Upper lobe of left lung (tissue), 6 donors: ENCODE data around the gene TAPBP. TPM values are rescaled to one million over a fixed set of nuclear protein-coding genes. Genes with fewer than 3 reads are reported as not detected.

Experiments
- ATAC-seq, 2 donors: fragments of 200-7000 bp; cut with Tn5 transposase; one replicate each; pipeline ENCODE4 v1.9.1; 2022; ENCODE audit warnings: mild to moderate bottlenecking in 2 of 2, moderate library complexity in 2 of 2; ENCODE audit not compliant: low FRiP score in 2 of 2
- DNase-seq, 2 donors: peaks; one replicate each; pipeline ENCODE4 v3.0.0-alpha.2; 2019 to 2020
- H3K27ac ChIP-seq, 4 donors: fragments of 200-600 bp; sonication (generic); one replicate each; pipeline ENCODE4 v1.5.1; 2016 to 2019
- H3K27me3 ChIP-seq, 4 donors: fragments of 200-600 bp; sonication (generic); one replicate each; pipeline ENCODE4 v1.5.1; 2017 to 2019
- H3K36me3 ChIP-seq, 4 donors: fragments of 200-600 bp; sonication (generic); one replicate each; pipeline ENCODE4 v1.5.1; 2016 to 2019
- H3K4me1 ChIP-seq, 4 donors: fragments of 200-600 bp; sonication (generic); one replicate each; pipeline ENCODE4 v1.5.1; 2018 to 2019
- H3K4me3 ChIP-seq, 4 donors: fragments of 200-600 bp; sonication (generic); one replicate each; pipeline ENCODE4 v1.5.1; 2017 to 2019; ENCODE audit warnings: mild to moderate bottlenecking in 2 of 4, moderate library complexity in 1 of 4
- H3K9me3 ChIP-seq, 4 donors: fragments of 200-600 bp; sonication (generic); one replicate each; pipeline ENCODE4 v1.5.1; 2018 to 2019
- CTCF ChIP-seq, 6 experiments: fragments of 450-650 bp in 4 of 6; fragments of 200-600 bp in 2 of 6; sonication (generic) in 2 of 6; IDR thresholded peaks; one replicate each; pipeline ENCODE4 v1.5.1; 2016 to 2019; ENCODE audit warnings: antibody characterized with exemption in 6 of 6
- EP300 ChIP-seq, 4 donors: sonication (generic); formaldehyde crosslinking; IDR thresholded peaks; one replicate each; pipeline ENCODE4 v1.5.1; 2017; ENCODE audit warnings: antibody characterized with exemption in 4 of 4, control low read depth in 2 of 4
- POLR2A ChIP-seq, 4 donors: fragments of 450-650 bp; IDR thresholded peaks; one replicate each; pipeline ENCODE4 v1.5.1; 2016 to 2017; ENCODE audit warnings: antibody characterized with exemption in 4 of 4, mild to moderate bottlenecking in 2 of 4
- POLR2AphosphoS5 ChIP-seq, 2 donors: sonication (generic); formaldehyde crosslinking; IDR thresholded peaks; one replicate each; pipeline ENCODE4 v1.5.1; 2017; ENCODE audit warnings: antibody characterized with exemption in 2 of 2
- WGBS, 2 donors: methylation state at CpG; one replicate each; pipeline ENCODE4 v1.1.5; 2017 to 2018; 5-methylcytosine and 5-hydroxymethylcytosine counted together
- total RNA-seq, 6 donors: library from RNA; depleted of rRNA in 4 of 6; stranded (reverse); fragments of >200 nt in 4 of 6; gene quantifications; one replicate each; pipeline versions ENCODE4 v1.1.0 to v1.2.1, GENCODE V29; 2016 to 2021
- donor health status: DM: no; HTN: no; CAD: no; lungs with moderate emphysema.
- donor health status: DM: no; HTN: yes; CAD: no; lungs with severe emphysema.

Gene TAPBP
- total RNA-seq, 6 donors from 2014 or later = 131 to 310 (median 221) TPM

GRCh38 chr6:33305052-33305451 is 8.8 kb downstream of the TAPBP start:
- no peaks in the 10 kb centered on the region for H3K27me3 ChIP-seq
- peaks cover 9 to 60% (median 40%) of the 10 kb centered on the region in 4 donors for H3K36me3 ChIP-seq
- TF ChIP-seq POLR2AphosphoS5 (IDR thresholded peaks at IDR 0.05) = no peak
- no peak overlapping the region for H3K4me3 ChIP-seq
- H3K4me1 ChIP-seq = peaks cover 12 to 43% (median 14%) of the 10 kb centered on the region in 4 donors
- WGBS, 2 donors = 87 to 92% methylated on average over 8 of the region's 8 CpGs
- no peak for ATAC-seq
- no peak for DNase-seq
- no peak overlapping the region for H3K27ac ChIP-seq
- H3K9me3 ChIP-seq = no peaks in the 10 kb centered on the region

- no peak for ATAC-seq
- peaks cover 13 to 49% (median 17%) of the 10 kb centered on the region in 4 donors for H3K4me1 ChIP-seq
- H3K9me3 ChIP-seq = no peaks in the 10 kb centered on the region
Measured at GRCh38 chr6:33304216-33304615, 9.7 kb downstream of the TAPBP start.

GRCh38 chr6:33301877-33302276 is 12.0 kb downstream of the TAPBP start:
- 89 to 95% methylated on average over 3 of the region's 3 CpGs for WGBS, 2 donors
- Histone ChIP-seq H3K4me3 (no peak overlapping the region), H3K27ac (no peak overlapping the region), H3K27me3 (no peaks in the 10 kb centered on the region), H3K36me3 (peaks cover 9 to 42% (median 38%) of the 10 kb centered on the region in 4 donors), H3K4me1 (peaks cover 20 to 61% (median 25%) of the 10 kb centered on the region in 4 donors), H3K9me3 (no peaks in the 10 kb centered on the region)
- no peak for TF ChIP-seq EP300 (IDR thresholded peaks at IDR 0.05)
- no peak for TF ChIP-seq CTCF (IDR thresholded peaks at IDR 0.05)
- no peak for TF ChIP-seq POLR2AphosphoS5 (IDR thresholded peaks at IDR 0.05)
- TF ChIP-seq POLR2A (IDR thresholded peaks at IDR 0.05) = no peak
- ATAC-seq = no peak
- no peak for DNase-seq

More at GRCh38 chr6:33304216-33304615, 9.7 kb downstream of the TAPBP start:
- no peak overlapping the region for H3K27ac ChIP-seq
- no peak overlapping the region for H3K4me3 ChIP-seq
- TF ChIP-seq POLR2AphosphoS5 (IDR thresholded peaks at IDR 0.05) (no peak), POLR2A (IDR thresholded peaks at IDR 0.05) (no peak), CTCF (IDR thresholded peaks at IDR 0.05) (no peak), EP300 (IDR thresholded peaks at IDR 0.05) (no peak)
- H3K36me3 ChIP-seq = peaks cover 9 to 54% (median 38%) of the 10 kb centered on the region in 4 donors
- 77 to 93% methylated on average over 3 to 15 of the region's 16 CpGs for WGBS, 2 donors
- H3K27me3 ChIP-seq = no peaks in the 10 kb centered on the region
- peak in 1 of 2 donors; percentile 65 for DNase-seq

- peaks cover 7 to 51% (median 39%) of the 10 kb centered on the region in 4 donors for H3K36me3 ChIP-seq
- H3K4me3 ChIP-seq = peak overlapping the region; percentile 79 to 95 (median 88)
- peak; percentile 88 for ATAC-seq
- peaks cover 24 to 57% (median 29%) of the 10 kb centered on the region in 4 donors for H3K4me1 ChIP-seq
- H3K27ac ChIP-seq = peak overlapping the region; percentile 90 to 97 (median 97)
- H3K27me3 ChIP-seq = no peaks in the 10 kb centered on the region
- TF ChIP-seq POLR2A (IDR thresholded peaks at IDR 0.05) = peak in 3 of 4 donors; percentile 37 to 87 (median 49)
- TF ChIP-seq POLR2AphosphoS5 (IDR thresholded peaks at IDR 0.05) = peak; percentile 86 to 90
- peak; percentile 65 to 84 (median 80) for TF ChIP-seq CTCF (IDR thresholded peaks at IDR 0.05)
- peak in 1 of 4 donors; percentile 34 for TF ChIP-seq EP300 (IDR thresholded peaks at IDR 0.05)
- H3K9me3 ChIP-seq = no peaks in the 10 kb centered on the region
- DNase-seq = peak; percentile 95 to 97
- 0% methylated on average over 8 to 43 of the region's 54 CpGs for WGBS, 2 donors
Measured at GRCh38 chr6:33299237-33299944, 14.5 kb downstream of the TAPBP start.

GRCh38 chr6:33298773-33299236 is 15.1 kb downstream of the TAPBP start, which contains the start of gene RGL2:
Gene RGL2, minus strand, starts transcription at chr6:33298942. Its CDS starts 332 bp downstream, at chr6:33298610.
- no peaks in the 10 kb centered on the region for H3K9me3 ChIP-seq
- peaks cover 24 to 51% (median 29%) of the 10 kb centered on the region in 4 donors for H3K4me1 ChIP-seq
- DNase-seq = peak; percentile 89 to 95
- peak; percentile 83 to 91 for ATAC-seq
- H3K36me3 ChIP-seq = peaks cover 4 to 51% (median 38%) of the 10 kb centered on the region in 4 donors
- H3K27ac ChIP-seq = peak within 1 kb of the TSS; percentile 90 to 97 (median 97)
- H3K4me3 ChIP-seq = peak within 1 kb of the TSS; percentile 79 to 95 (median 88)
- TF ChIP-seq EP300 (IDR thresholded peaks at IDR 0.05) (no peak), POLR2A (IDR thresholded peaks at IDR 0.05) (peak in 2 of 4 donors; percentile 16 to 40)
- H3K27me3 ChIP-seq = no peaks in the 10 kb centered on the region
- 0 to 1% methylated on average over 4 to 31 of the region's 34 CpGs for whole genome bisulfite sequencing, 2 donors
